Measurements from ENCODE around the gene TMEM53.

DNA sequence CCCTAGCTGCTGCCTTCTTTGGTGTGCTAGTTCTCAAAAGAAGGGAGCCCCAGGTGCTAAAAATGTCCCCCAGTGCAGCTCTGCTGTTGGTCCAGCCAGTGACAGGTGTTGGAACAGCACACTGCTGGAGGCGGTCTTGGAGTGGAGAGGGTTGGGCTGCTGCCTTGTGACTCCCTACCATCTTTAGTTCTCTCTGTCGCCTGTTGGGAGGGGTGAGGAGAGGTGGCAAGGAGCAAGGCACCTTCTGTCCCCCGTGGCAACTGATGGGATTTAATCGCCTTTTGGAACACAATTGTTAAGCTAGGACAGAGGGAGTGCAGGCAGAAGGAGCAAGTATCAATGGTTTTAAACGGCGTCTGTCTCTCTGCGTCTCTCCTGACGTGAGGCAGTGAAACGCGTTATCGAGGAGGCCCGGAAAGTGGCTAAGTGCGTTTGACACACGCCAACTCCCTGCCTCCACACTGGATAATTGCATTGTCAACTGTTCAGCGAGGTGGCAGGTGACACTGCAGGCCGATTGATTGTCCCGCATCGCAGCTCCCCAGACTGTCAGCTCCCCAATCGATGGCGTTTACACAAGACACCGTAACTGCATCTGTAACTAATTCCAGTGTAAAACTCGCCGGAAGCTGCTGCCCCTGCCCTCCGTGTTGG is 34.0 kb downstream of the TMEM53 start:
- TF ChIP-seq, protein P1, sequence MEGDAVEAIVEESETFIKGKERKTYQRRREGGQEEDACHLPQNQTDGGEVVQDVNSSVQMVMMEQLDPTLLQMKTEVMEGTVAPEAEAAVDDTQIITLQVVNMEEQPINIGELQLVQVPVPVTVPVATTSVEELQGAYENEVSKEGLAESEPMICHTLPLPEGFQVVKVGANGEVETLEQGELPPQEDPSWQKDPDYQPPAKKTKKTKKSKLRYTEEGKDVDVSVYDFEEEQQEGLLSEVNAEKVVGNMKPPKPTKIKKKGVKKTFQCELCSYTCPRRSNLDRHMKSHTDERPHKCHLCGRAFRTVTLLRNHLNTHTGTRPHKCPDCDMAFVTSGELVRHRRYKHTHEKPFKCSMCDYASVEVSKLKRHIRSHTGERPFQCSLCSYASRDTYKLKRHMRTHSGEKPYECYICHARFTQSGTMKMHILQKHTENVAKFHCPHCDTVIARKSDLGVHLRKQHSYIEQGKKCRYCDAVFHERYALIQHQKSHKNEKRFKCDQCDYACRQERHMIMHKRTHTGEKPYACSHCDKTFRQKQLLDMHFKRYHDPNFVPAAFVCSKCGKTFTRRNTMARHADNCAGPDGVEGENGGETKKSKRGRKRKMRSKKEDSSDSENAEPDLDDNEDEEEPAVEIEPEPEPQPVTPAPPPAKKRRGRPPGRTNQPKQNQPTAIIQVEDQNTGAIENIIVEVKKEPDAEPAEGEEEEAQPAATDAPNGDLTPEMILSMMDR (IDR thresholded peaks at IDR 0.05): no peak
- no peak for TF ChIP-seq POLR2A (IDR thresholded peaks at IDR 0.05)
